GM12875 (cell line): ENCODE data around the gene DAPK1.

Experiments
- H3K4me3 ChIP-seq: one replicate; pipeline ENCODE4 v1.5.1; 2011; ENCODE audit warnings: low read depth, low read length, control low read depth
- CTCF ChIP-seq: IDR thresholded peaks from 2 replicates; pipeline ENCODE4 v1.5.1; 2011; ENCODE audit warnings: low read depth, mild to moderate bottlenecking, control low read depth, inconsistent platforms, low read length, moderate library complexity, borderline replicate concordance; ENCODE audit not compliant: insufficient read depth

Gene DAPK1

DNA sequence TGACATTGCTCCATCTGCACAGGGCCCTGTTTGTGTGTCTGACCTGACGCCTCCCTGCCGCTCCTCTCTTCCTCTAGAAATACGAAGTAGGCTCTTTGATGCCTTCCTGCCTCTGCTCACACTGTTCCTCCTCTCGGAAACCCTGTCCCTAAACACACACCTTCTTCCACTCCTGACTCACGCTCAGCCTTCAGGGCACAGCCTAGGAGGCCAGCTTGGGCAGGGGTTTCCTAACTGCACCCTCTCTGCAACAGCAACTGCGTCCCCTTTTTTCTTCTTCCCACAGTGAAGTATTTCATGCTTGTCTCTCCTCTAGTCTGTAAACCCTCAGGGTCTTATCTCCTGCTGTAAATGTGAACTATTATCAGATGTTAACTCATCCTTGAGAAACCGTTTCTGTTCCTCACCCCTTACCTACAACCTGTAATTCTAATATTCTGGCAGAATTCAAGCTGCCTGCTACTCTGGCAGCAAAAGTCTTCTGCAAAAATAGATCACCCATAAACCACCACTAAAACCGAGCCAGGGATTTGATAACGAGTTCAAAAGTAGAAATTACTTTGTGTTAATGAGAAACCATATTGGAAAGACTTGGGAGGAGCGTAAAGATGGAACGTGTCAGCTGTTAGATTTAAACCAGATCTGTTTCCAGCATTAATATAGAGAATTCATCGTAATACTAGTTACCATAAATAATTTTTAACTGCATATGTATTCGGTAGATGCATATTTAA is 100.2 kb downstream of the DAPK1 start:
- H3K4me3 ChIP-seq, result no peak overlapping the region
- no peak for TF ChIP-seq CTCF

GRCh38 chr9:87599901-87600610 is 102.4 kb downstream of the DAPK1 start:
- no peak overlapping the region for H3K4me3 ChIP-seq
- TF ChIP-seq CTCF, result no peak

DNA sequence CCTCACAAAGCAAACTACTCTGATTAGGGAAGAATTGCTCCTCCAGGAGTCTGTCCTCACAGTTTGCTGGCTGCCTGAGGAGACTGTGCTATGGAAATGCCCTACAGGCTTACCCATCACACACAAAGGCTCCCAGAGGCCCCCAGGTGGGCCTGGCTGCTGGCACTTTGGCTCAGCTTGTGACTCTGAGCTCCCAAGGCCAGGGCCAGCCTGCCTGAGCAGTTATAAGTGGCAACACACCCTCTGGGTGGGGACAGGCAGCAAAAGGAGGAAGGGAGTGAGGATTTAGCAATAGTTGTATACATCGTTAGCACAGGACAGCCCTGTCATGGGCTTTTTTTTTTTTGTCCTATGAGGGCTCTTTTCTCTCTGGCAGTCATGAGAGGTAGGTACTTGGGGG is 103.5 kb downstream of the DAPK1 start:
- no peak overlapping the region for H3K4me3 ChIP-seq
- TF ChIP-seq CTCF, result no peak

- no peak overlapping the region for H3K4me3 ChIP-seq
- no peak for TF ChIP-seq CTCF
These were observed 103.9 kb downstream of the DAPK1 start for GRCh38 chr9:87601595-87601994.

DNA sequence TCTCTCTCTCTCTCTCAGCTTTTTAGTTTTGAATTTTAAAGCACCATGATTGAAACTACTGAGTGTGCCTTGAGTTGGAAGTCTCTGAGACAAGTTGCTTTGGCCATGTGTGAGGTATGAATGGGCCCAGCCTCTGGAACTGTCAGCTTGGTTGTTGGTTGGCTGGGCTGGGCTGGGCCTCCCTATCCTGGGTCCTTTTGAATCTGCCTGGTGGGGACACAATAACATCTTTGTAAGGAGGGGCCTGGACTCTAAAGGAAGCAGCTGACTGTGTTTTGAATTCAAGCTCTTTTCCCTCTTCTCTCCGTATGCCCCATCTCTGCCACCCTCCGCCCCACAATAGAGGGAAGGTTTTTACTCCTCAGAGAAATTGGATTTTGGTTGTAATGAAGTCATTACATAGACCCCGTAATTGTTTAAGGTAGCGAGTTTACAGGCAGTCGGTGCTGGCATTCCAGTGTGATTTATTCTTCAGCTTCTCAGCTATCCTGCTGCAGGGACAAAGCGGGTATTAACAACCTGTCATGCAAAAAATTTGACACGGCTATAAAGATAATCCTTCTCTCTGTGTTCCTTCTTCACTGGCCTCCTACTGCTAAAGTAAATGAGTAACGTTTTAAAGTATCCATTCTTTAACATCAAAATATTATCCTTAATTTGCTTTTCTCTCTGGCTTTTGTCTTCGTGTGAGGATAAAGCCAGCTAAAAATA is 105.4 kb downstream of the DAPK1 start:
- no peak overlapping the region for H3K4me3 ChIP-seq
- no peak for TF ChIP-seq CTCF

- TF ChIP-seq CTCF, result no peak
- H3K4me3 ChIP-seq, result no peak overlapping the region
These were observed 106.3 kb downstream of the DAPK1 start for GRCh38 chr9:87603854-87604490.
